GM18907 (cell line): ENCODE data around the gene LRRC10B.

Source experiments
- ATAC-seq: cut with Tn5 transposase; IDR thresholded peaks from one replicate; pipeline ENCODE4 v1.9.1; 2021; ENCODE audit warnings: mild to moderate bottlenecking, moderate library complexity; ENCODE audit not compliant: unreplicated experiment

LRRC10B gene

GRCh38 chr11:61507012-61507768 lies 1.4 kb upstream of the LRRC10B start:
- no peak for ATAC-seq

GRCh38 chr11:61509043-61510029 lies 787 bp downstream of the LRRC10B start:
- peak; percentile 63 for ATAC-seq

- ATAC-seq = no peak
These were observed 1.8 kb downstream of the LRRC10B start for GRCh38 chr11:61510166-61510919.

- no peak for ATAC-seq
These were observed 2.4 kb downstream of the LRRC10B start for GRCh38 chr11:61510974-61511373.

GRCh38 chr11:61511383-61511782 lies 2.8 kb downstream of the LRRC10B start:
- no peak for ATAC-seq

- no peak for ATAC-seq
These were observed 3.9 kb downstream of the LRRC10B start for GRCh38 chr11:61512435-61512834.

- no peak for ATAC-seq
These were observed 4.7 kb downstream of the LRRC10B start for GRCh38 chr11:61513143-61513765.

GRCh38 chr11:61514050-61514917 lies 5.7 kb downstream of the LRRC10B start:
- ATAC-seq = no peak

GRCh38 chr11:61515686-61516085 lies 7.1 kb downstream of the LRRC10B start:
- no peak for ATAC-seq

- ATAC-seq = no peak
These were observed 7.6 kb downstream of the LRRC10B start for GRCh38 chr11:61516191-61516590.

- no peak for ATAC-seq
These were observed 8.4 kb downstream of the LRRC10B start for GRCh38 chr11:61516675-61517572.

- no peak for ATAC-seq
These were observed 9.7 kb downstream of the LRRC10B start for GRCh38 chr11:61518032-61518795.

- ATAC-seq = no peak
These were observed 14.3 kb downstream of the LRRC10B start for GRCh38 chr11:61522881-61523280.

GRCh38 chr11:61524446-61524845 lies 15.9 kb downstream of the LRRC10B start:
- ATAC-seq = no peak

- ATAC-seq = no peak
These were observed 16.5 kb downstream of the LRRC10B start for GRCh38 chr11:61524963-61525587.

GRCh38 chr11:61526229-61526628 lies 17.7 kb downstream of the LRRC10B start:
- ATAC-seq = no peak

- no peak for ATAC-seq
These were observed 18.6 kb downstream of the LRRC10B start for GRCh38 chr11:61526956-61527731.
